Caco-2 (cell line): ENCODE results near the gene MTERF4. TPM values are rescaled to one million over a fixed set of nuclear protein-coding genes. Genes with fewer than 3 reads are reported as not detected.

Source experiments
- BruUV-seq: library from RNA; stranded (reverse); fragments of 400-500 nt; replicated peaks from 2 replicates; lab custom pipeline; 2021; lab: Mats Ljungman, UMichigan
- CTCF ChIA-PET: fragments of 300-600 bp; sonication (Branson Sonifier 250); formaldehyde crosslinking; loops from one replicate; lab custom pipeline; 2022; ENCODE audit warnings: antibody characterized with exemption; lab: Charles Lee
- POLR2A ChIA-PET: fragments of 300-600 bp; sonication (Branson Sonifier 250); formaldehyde crosslinking; loops from one replicate; lab custom pipeline; 2022; ENCODE audit warnings: antibody characterized with exemption; lab: Charles Lee
- DNase-seq, 2 experiments: peaks; one replicate each; pipeline versions ENCODE4 v3.0.0 to v3.0.0-alpha.2; 2020 to 2022
- H3K27me3 ChIP-seq: replicated peaks from 2 replicates; pipeline ENCODE4 v1.6.0; 2011; ENCODE audit warnings: low read length; ENCODE audit not compliant: control insufficient read depth, insufficient read depth
- H3K36me3 ChIP-seq: 2 replicates; pipeline ENCODE4 v1.5.1; 2011; ENCODE audit warnings: low read length; ENCODE audit not compliant: control insufficient read depth, insufficient read depth
- H3K4me1 ChIP-seq: fragments of 250-450 bp; sonication (Bioruptor Pico); 2 replicates; pipeline ENCODE4 v1.5.1; 2020; ENCODE audit warnings: mild to moderate bottlenecking
- H3K4me3 ChIP-seq: 2 replicates; pipeline ENCODE4 v1.5.1; 2011; ENCODE audit warnings: low read depth, mild to moderate bottlenecking, control low read depth, low read length
- H3K9me3 ChIP-seq: fragments of 250-450 bp; sonication (Bioruptor Pico); 2 replicates; pipeline ENCODE4 v1.5.1; 2020; ENCODE audit warnings: mild to moderate bottlenecking, moderate library complexity
- H3K27ac Mint-ChIP-seq: one replicate; pipeline ENCODE4 v1.8.0; 2022; ENCODE audit warnings: mixed read lengths; ENCODE audit not compliant: unreplicated experiment
- H3K27me3 Mint-ChIP-seq: one replicate; pipeline ENCODE4 v1.8.0; 2022; ENCODE audit warnings: mixed read lengths; ENCODE audit not compliant: insufficient read depth, unreplicated experiment
- H3K36me3 Mint-ChIP-seq: one replicate; pipeline ENCODE4 v1.8.0; 2022; ENCODE audit warnings: mild to moderate bottlenecking, mixed read lengths; ENCODE audit not compliant: insufficient read depth, unreplicated experiment
- H3K4me1 Mint-ChIP-seq: one replicate; pipeline ENCODE4 v1.8.0; 2022; ENCODE audit warnings: low read depth, mixed read lengths; ENCODE audit not compliant: unreplicated experiment
- H3K4me3 Mint-ChIP-seq: one replicate; pipeline ENCODE4 v1.8.0; 2022; ENCODE audit warnings: mild to moderate bottlenecking, moderate library complexity, mixed read lengths; ENCODE audit not compliant: unreplicated experiment
- H3K9me3 Mint-ChIP-seq: one replicate; pipeline ENCODE4 v1.8.0; 2022; ENCODE audit warnings: mixed read lengths; ENCODE audit not compliant: unreplicated experiment
- CTCF ChIP-seq, 2 experiments: fragments of 200-600 bp in 1 of 2; IDR thresholded peaks; 1 replicate in 1 of 2; 2 replicates in 1 of 2; pipeline versions ENCODE4 v1.5.1 to v1.8.0; 2011 to 2022; ENCODE audit warnings: antibody characterized with exemption in 1 of 2, control low read depth in 1 of 2, inconsistent platforms in 1 of 2, low read depth in 1 of 2, low read length in 1 of 2, mild to moderate bottlenecking in 1 of 2, moderate library complexity in 1 of 2; ENCODE audit not compliant: insufficient read depth in 1 of 2, severe bottlenecking in 1 of 2, unreplicated experiment in 1 of 2
- intact Hi-C: fragments of 100-400 bp; cut with micrococcal nuclease; formaldehyde crosslinking; loops from one replicate; pipeline ENCODE4 v1.10.0; 2022; ENCODE audit not compliant: unreplicated experiment
- total RNA-seq: library from RNA; stranded (reverse); gene quantifications from 2 replicates; pipeline ENCODE4 v1.2.3, GENCODE V29; 2022

The MTERF4 gene
- total RNA-seq, 1 experiment from 2014 or later, result 22.2 TPM

- H3K36me3 Mint-ChIP-seq, result no peaks in the 10 kb centered on the region
- no TSS peak for BruUV-seq
Measured at GRCh38 chr2:241137276-241138190, 35.4 kb upstream of the MTERF4 start.

GRCh38 chr2:241136661-241137260 lies 34.7 kb upstream of the MTERF4 start:
- CTCF ChIA-PET, result interaction anchor here (0.7 kb wide), 1 partner anchor 76 kb away, joined by 3 read pairs; no protein-coding TSS in a partner anchor
- Histone ChIP-seq H3K9me3 (no peaks in the 10 kb centered on the region), H3K27me3 (no peaks in the 10 kb centered on the region), H3K36me3 (no peaks in the 10 kb centered on the region), H3K4me3 (no peak overlapping the region), H3K4me1 (no peaks in the 10 kb centered on the region)
- Mint-ChIP-seq H3K27ac (no peak overlapping the region), H3K27me3 (no peaks in the 10 kb centered on the region), H3K36me3 (no peaks in the 10 kb centered on the region), H3K4me1 (no peaks in the 10 kb centered on the region), H3K4me3 (no peak overlapping the region), H3K9me3 (no peaks in the 10 kb centered on the region)
- TF ChIP-seq CTCF (IDR thresholded peaks at IDR 0.05; ENCODE audit: insufficient read depth in 1 of 2, low read depth in 1 of 2, low read length in 1 of 2, severe bottlenecking in 1 of 2, unreplicated experiment in 1 of 2), result no peak
- BruUV-seq, result no TSS peak
- no peak for DNase-seq
- intact Hi-C loops, result no loop called here
- POLR2A ChIA-PET, result no interaction called here

More at GRCh38 chr2:241137276-241138190, 35.4 kb upstream of the MTERF4 start:
- CTCF ChIA-PET, result no interaction called here
- Mint-ChIP-seq H3K27me3 (no peaks in the 10 kb centered on the region), H3K4me1 (no peaks in the 10 kb centered on the region), H3K4me3 (no peak overlapping the region), H3K27ac (no peak overlapping the region), H3K9me3 (no peaks in the 10 kb centered on the region)
- intact Hi-C loops, result no loop called here
- Histone ChIP-seq H3K4me3 (no peak overlapping the region), H3K36me3 (no peaks in the 10 kb centered on the region), H3K27me3 (no peaks in the 10 kb centered on the region), H3K4me1 (no peaks in the 10 kb centered on the region), H3K9me3 (no peaks in the 10 kb centered on the region)
- DNase-seq, result no peak
- POLR2A ChIA-PET, result no interaction called here
- TF ChIP-seq CTCF (IDR thresholded peaks at IDR 0.05; ENCODE audit: insufficient read depth in 1 of 2, low read depth in 1 of 2, low read length in 1 of 2, severe bottlenecking in 1 of 2, unreplicated experiment in 1 of 2), result no peak

GRCh38 chr2:241136191-241136590 lies 34.1 kb upstream of the MTERF4 start:
- H3K27ac Mint-ChIP-seq, result no peak overlapping the region
- no peaks in the 10 kb centered on the region for H3K4me1 Mint-ChIP-seq
- Histone ChIP-seq H3K36me3 (no peaks in the 10 kb centered on the region), H3K27me3 (no peaks in the 10 kb centered on the region), H3K4me3 (no peak overlapping the region), H3K9me3 (no peaks in the 10 kb centered on the region), H3K4me1 (no peaks in the 10 kb centered on the region)
- H3K27me3 Mint-ChIP-seq, result no peaks in the 10 kb centered on the region
- ChIA-PET CTCF (interaction anchor here (0.7 kb wide), 1 partner anchor 75 kb away, joined by 3 read pairs; no protein-coding TSS in a partner anchor), POLR2A (no interaction called here)
- no peak for TF ChIP-seq CTCF (IDR thresholded peaks at IDR 0.05; ENCODE audit: insufficient read depth in 1 of 2, low read depth in 1 of 2, low read length in 1 of 2, severe bottlenecking in 1 of 2, unreplicated experiment in 1 of 2)
- no peaks in the 10 kb centered on the region for H3K9me3 Mint-ChIP-seq
- no peaks in the 10 kb centered on the region for H3K36me3 Mint-ChIP-seq
- BruUV-seq, result no TSS peak
- no peak for DNase-seq
- no peak overlapping the region for H3K4me3 Mint-ChIP-seq
- intact Hi-C loops, result no loop called here
